GM12801 (cell line): ENCODE data around the gene CEP72.

Experiments used
- CTCF ChIP-seq: IDR thresholded peaks from one replicate; pipeline ENCODE4 v1.5.1; 2011; ENCODE audit warnings: control low read depth; ENCODE audit not compliant: insufficient read length; ENCODE audit errors: extremely low read depth

The CEP72 gene

GRCh38 chr5:644509-644908, 32.4 kb downstream of the CEP72 start:
- no peak for TF ChIP-seq CTCF

- TF ChIP-seq CTCF = no peak
These were observed 32.8 kb downstream of the CEP72 start for GRCh38 chr5:644971-645370.

GRCh38 chr5:645421-645820, 33.3 kb downstream of the CEP72 start:
- TF ChIP-seq CTCF = no peak

- no peak for TF ChIP-seq CTCF
These were observed 34.5 kb downstream of the CEP72 start for GRCh38 chr5:646396-647201.

GRCh38 chr5:647311-647710, 35.2 kb downstream of the CEP72 start:
- TF ChIP-seq CTCF = no peak

- no peak for TF ChIP-seq CTCF
These were observed 35.6 kb downstream of the CEP72 start for GRCh38 chr5:647727-648126.

- TF ChIP-seq CTCF = no peak
These were observed 39.3 kb downstream of the CEP72 start for GRCh38 chr5:651296-652022.
